ENCODE data around the gene KIF4A. TPM values are rescaled to one million over a fixed set of nuclear protein-coding genes. Genes with fewer than 3 reads are reported as not detected.

The KIF4A gene
- total and polyA plus RNA-seq, 2 donors, result 0.20 to 7.2 TPM

Small RNAs within 50 kb of the gene (small RNA-seq; reads per million reads assigned to genes)
- not detected for gene RNA5SP507
- gene RNU4-81P, result not detected
- gene RNY4P23, result 2.7 reads per million, percentile 89 among the genes with 10 or more reads in this experiment

Other genes with a start within 250 kb of the KIF4A start
- gene AWAT2, start 240.2 kb upstream of the KIF4A start, total RNA-seq, result not detected
- not detected for gene AWAT2, start 240.2 kb upstream of the KIF4A start, polyA plus RNA-seq
- gene OTUD6A, start 227.6 kb upstream of the KIF4A start, total RNA-seq, result not detected
- not detected for gene OTUD6A, start 227.6 kb upstream of the KIF4A start, polyA plus RNA-seq
- gene IGBP1, start 156.7 kb upstream of the KIF4A start, total RNA-seq, result 65.5 TPM
- 77.0 TPM for gene IGBP1, start 156.7 kb upstream of the KIF4A start, polyA plus RNA-seq
- not detected for gene DGAT2L6, start 112.6 kb upstream of the KIF4A start, total RNA-seq
- gene DGAT2L6, start 112.6 kb upstream of the KIF4A start, polyA plus RNA-seq, result not detected
- not detected for gene AWAT1, start 55.4 kb upstream of the KIF4A start, total RNA-seq
- gene AWAT1, start 55.4 kb upstream of the KIF4A start, polyA plus RNA-seq, result not detected
- gene P2RY4, start 29.9 kb upstream of the KIF4A start, total RNA-seq, result 0.74 TPM
- gene P2RY4, start 29.9 kb upstream of the KIF4A start, polyA plus RNA-seq, result 0.06 TPM
- gene ARR3, start 21.8 kb upstream of the KIF4A start, total RNA-seq, result not detected
- gene ARR3, start 21.8 kb upstream of the KIF4A start, polyA plus RNA-seq, result not detected
- gene RAB41, start 7.9 kb upstream of the KIF4A start, total RNA-seq, result not detected
- not detected for gene RAB41, start 7.9 kb upstream of the KIF4A start, polyA plus RNA-seq
- gene PDZD11, start 177 bp upstream of the KIF4A start, total RNA-seq, result 27.1 TPM
- gene PDZD11, start 177 bp upstream of the KIF4A start, polyA plus RNA-seq, result 41.8 TPM
- gene GDPD2, start 133.2 kb downstream of the KIF4A start, total RNA-seq, result 0.21 TPM
- gene GDPD2, start 133.2 kb downstream of the KIF4A start, polyA plus RNA-seq, result 0.15 TPM
- 23.7 TPM for gene DLG3, start 154.7 kb downstream of the KIF4A start, total RNA-seq
- gene DLG3, start 154.7 kb downstream of the KIF4A start, polyA plus RNA-seq, result 14.0 TPM